H1 (cell line): Measurements from ENCODE around the gene METTL8. TPM values are rescaled to one million over a fixed set of nuclear protein-coding genes. Genes with fewer than 3 reads are reported as not detected.

Experiments used
- BCL11A ChIP-seq, 2 experiments: IDR thresholded peaks; one replicate each; pipeline ENCODE4 v1.6.1; 2011; ENCODE audit warnings: low read depth in 2 of 2, low read length in 2 of 2, mild to moderate bottlenecking in 2 of 2
- NRF1 ChIP-seq: IDR thresholded peaks from 2 replicates; pipeline ENCODE4 v1.6.1; 2011; ENCODE audit warnings: mild to moderate bottlenecking, low read depth, low read length, improper control_type of control experiment
- RNF2 ChIP-seq: fragments of 200-900, 300-1000 bp; sonication (generic); IDR thresholded peaks from 2 replicates; pipeline ENCODE4 v1.7.1; 2016; ENCODE audit warnings: borderline replicate concordance, low read depth, mild to moderate bottlenecking, antibody characterized with exemption, low read length; ENCODE audit not compliant: poor library complexity, severe bottlenecking; ENCODE audit errors: missing control alignments
- polyA plus RNA-seq, 7 experiments: library from polyadenylated mRNA; depleted of rRNA in 3 of 7; stranded (reverse) in 5 of 7; unstranded in 2 of 7; fragments of >200 nt in 5 of 7; fragments of 200-250 nt in 2 of 7; gene quantifications; 1 replicate in 5 of 7; 2 replicates in 1 of 7; 4 replicates in 1 of 7; pipeline versions ENCODE4 v1.2.1 to v1.2.3, GENCODE V29; 2011 to 2013; ENCODE audit warnings: missing spikeins in 2 of 7, mixed read lengths in 2 of 7
- total RNA-seq: library from RNA; stranded (reverse); fragmentation: NEBNext Ultra II Directional; extraction: Animal tissue kit (Norgen Biotek cat#: 25700); gene quantifications from 2 replicates; pipeline ENCODE4 v1.2.1, GENCODE V29; 2021

Gene METTL8
- total and polyA plus RNA-seq, 2 of the 8 experiments (the other 6 are each of a cell fraction or from before 2014, with no cell fraction given) = 17.6 to 79.7 TPM

DNA sequence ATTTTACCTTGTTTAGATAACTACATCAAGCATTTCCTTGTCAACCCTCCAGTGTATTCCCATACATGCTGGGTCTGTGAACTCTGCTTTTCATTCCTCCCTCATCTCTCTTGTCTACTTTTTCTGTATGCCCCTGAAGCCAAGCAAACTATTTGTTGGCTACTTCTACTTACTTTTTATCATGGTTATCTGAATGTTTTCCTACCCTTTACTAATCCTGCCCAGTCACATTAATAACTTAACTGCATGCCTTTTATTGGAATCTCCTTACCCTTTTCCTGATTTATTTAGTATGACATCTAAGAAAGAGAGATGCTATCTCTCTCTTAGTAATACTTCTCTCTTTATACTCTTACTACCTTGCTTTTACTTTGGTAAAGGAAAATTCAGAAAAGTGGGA lies 17.3 kb upstream of the METTL8 start (continued):
- TF ChIP-seq BCL11A (IDR thresholded peaks at IDR 0.05; ENCODE audit: low read depth in 2 of 2, low read length in 2 of 2) = no peak
- TF ChIP-seq NRF1 = no peak
- TF ChIP-seq RNF2 = no peak
